Measurements from ENCODE around the gene DCHS2. TPM values are rescaled to one million over a fixed set of nuclear protein-coding genes. Genes with fewer than 3 reads are reported as not detected.

Gene DCHS2
- total and polyA plus RNA-seq, 2 of the 8 experiments (the other 6 are each of a cell fraction or from before 2014, with no cell fraction given): 0.54 to 2.6 TPM

- 91% methylated on average over 4 of the region's 4 CpGs; no CpG with 5 or more reads in 1 of the 2 experiments for whole genome bisulfite sequencing, 2 experiments (ENCODE audit: extremely low coverage in 1 of 2, insufficient coverage in 1 of 2, insufficient read length in 1 of 2, insufficient replicate concordance in 2 of 2, low coverage in 1 of 2, low lambda C conversion rate in 2 of 2, missing lambda C conversion rate in 1 of 2)
Measured at GRCh38 chr4:154234576-154234975, 257.0 kb downstream of the DCHS2 start.

More at GRCh38 chr4:154234576-154234975, 257.0 kb downstream of the DCHS2 start:
- Histone ChIP-seq H4K5ac (ENCODE audit: insufficient read length, low read depth, low read length) (no peak overlapping the region), H3K18ac (ENCODE audit: extremely low read depth, low read length) (no peak overlapping the region), H2AK5ac (ENCODE audit: low read depth, low read length) (no peak overlapping the region; the same call in 1 of the 2 replicates), H2BK120ac (replicated peaks; ENCODE audit: low read depth, low read length) (no peak overlapping the region), H3K4ac (replicated peaks; ENCODE audit: insufficient read length, low read depth, low read length) (no peak overlapping the region), H2AFZ (ENCODE audit: low read length) (no peak overlapping the region), H3K4me3 (ENCODE audit: extremely low read depth in 1 of 4, insufficient read depth in 2 of 4, low read depth in 3 of 4, low read length in 4 of 4) (no peak overlapping the region), H2BK20ac (ENCODE audit: low read length) (no peak overlapping the region), H3K23ac (ENCODE audit: insufficient read length) (no peak overlapping the region), H4K8ac (ENCODE audit: extremely low read depth, insufficient read depth, low read length) (no peak overlapping the region), H3K79me1 (ENCODE audit: low read depth, low read length) (no peaks in the 10 kb centered on the region), H3K79me2 (ENCODE audit: control insufficient read depth in 1 of 2, insufficient read depth in 2 of 2, low read length in 2 of 2) (no peaks in the 10 kb centered on the region), H2BK15ac (ENCODE audit: low read length) (no peak overlapping the region), H2BK12ac (ENCODE audit: low read depth, low read length) (no peak overlapping the region), H3K56ac (replicated peaks; ENCODE audit: insufficient read length, low read depth, low read length) (no peak overlapping the region), H3K4me1 (replicated peaks in 1 of 4; ENCODE audit: control insufficient read depth in 3 of 4, insufficient read depth in 4 of 4, low read length in 3 of 4) (peaks cover 0 to 6% (median 0%) of the 10 kb centered on the region in 4 experiments; a peak in 1 of 7 replicates), H3K23me2 (ENCODE audit: low read depth, low read length) (no peaks in the 10 kb centered on the region), H2BK5ac (ENCODE audit: low read depth, low read length) (no peak overlapping the region), H3K4me2 (ENCODE audit: insufficient read depth in 1 of 2, low read depth in 2 of 2, low read length in 2 of 2) (no peak overlapping the region), H3K9ac (replicated peaks in 1 of 4; ENCODE audit: extremely low read depth in 1 of 4, low read depth in 3 of 4, low read length in 3 of 4) (no peak overlapping the region), H4K20me1 (replicated peaks in 1 of 2; ENCODE audit: control insufficient read depth in 1 of 2, insufficient read depth in 2 of 2, low read length in 2 of 2) (no peaks in the 10 kb centered on the region), H4K91ac (replicated peaks; ENCODE audit: insufficient read length, low read length) (no peak overlapping the region), H3K14ac (ENCODE audit: insufficient read length) (no peak overlapping the region), H3K27ac (ENCODE audit: low read depth, low read length) (no peak overlapping the region), H3K27me3 (replicated peaks in 1 of 4; ENCODE audit: control insufficient read depth in 3 of 4, extremely low read depth in 1 of 4, insufficient read depth in 3 of 4, low read length in 3 of 4) (no peaks in the 10 kb centered on the region), H3K36me3 (ENCODE audit: control insufficient read depth in 2 of 4, insufficient read depth in 4 of 4, low read length in 3 of 4) (no peaks in the 10 kb centered on the region), H3K9me3 (ENCODE audit: insufficient read depth in 2 of 2, low read depth in 1 of 2, low read length in 1 of 2) (no peaks in the 10 kb centered on the region)
- DNase-seq (ENCODE audit: low read depth in 1 of 2, low spot score in 2 of 2) (no peak), FAIRE-seq (no peak)
- POLR2A ChIA-PET (ENCODE audit: partially characterized antibody): no interaction called here
- TF ChIP-seq CEBPB (IDR thresholded peaks at IDR 0.05; ENCODE audit: low read depth, low read length) (0 out of 2 replicates have a peak, but pooled peaks have one; percentile 35), ASH2L (IDR thresholded peaks at IDR 0.05; ENCODE audit: low read length) (no peak)
- CTCF ChIA-PET (ENCODE audit: partially characterized antibody): interaction anchor here (1.2 kb wide), 1 partner anchor 272 kb away, joined by 3 read pairs; no protein-coding TSS in a partner anchor

Data from H1 (cell line).